Neural cell (in vitro differentiated cells): ENCODE measurements around the gene ATP2C1. TPM values are rescaled to one million over a fixed set of nuclear protein-coding genes. Genes with fewer than 3 reads are reported as not detected.

Source experiments
- H2AFZ ChIP-seq: fragments of 200-600, 300-800 bp; sonication (generic), shearing (Covaris generic); 2 replicates; pipeline ENCODE4 v1.6.0; 2014; ENCODE audit warnings: low read depth, mild to moderate bottlenecking, antibody characterized with exemption, low read length, moderate library complexity
- H3F3A ChIP-seq: fragments of 200-600 bp; shearing (Covaris generic); 2 replicates; pipeline ENCODE4 v1.6.1; 2016; ENCODE audit warnings: mild to moderate bottlenecking, moderate library complexity, mixed read lengths, antibody characterized with exemption, low read length; ENCODE audit not compliant: insufficient read depth, poor library complexity, severe bottlenecking
- H3K27ac ChIP-seq: fragments of 200-600, 300-800 bp; sonication (generic), shearing (Covaris generic); 2 replicates; pipeline ENCODE4 v1.5.1; 2014; ENCODE audit warnings: mild to moderate bottlenecking, low read length, moderate library complexity
- H3K27me3 ChIP-seq: fragments of 300-800, 200-600 bp; sonication (generic), shearing (Covaris generic); 2 replicates; pipeline ENCODE4 v1.6.0; 2014; ENCODE audit warnings: mild to moderate bottlenecking, low read depth, low read length, moderate library complexity; ENCODE audit not compliant: insufficient read depth
- H3K36me3 ChIP-seq: fragments of 300-800, 200-600 bp; sonication (generic), shearing (Covaris generic); 2 replicates; pipeline ENCODE4 v1.5.1; 2014; ENCODE audit warnings: mild to moderate bottlenecking, antibody characterized with exemption, low read length, moderate library complexity; ENCODE audit not compliant: insufficient read depth
- H3K4me2 ChIP-seq: fragments of 300-800, 200-600 bp; sonication (generic), shearing (Covaris generic); 2 replicates; pipeline ENCODE4 v1.6.0; 2014; ENCODE audit warnings: mild to moderate bottlenecking, low read length
- H3K4me3 ChIP-seq: fragments of 300-800, 200-600 bp; sonication (generic), shearing (Covaris generic); 2 replicates; pipeline ENCODE4 v1.5.1; 2014; ENCODE audit warnings: mild to moderate bottlenecking, low read length, moderate library complexity
- H3K79me2 ChIP-seq: fragments of 200-600 bp; shearing (Covaris generic); replicated peaks from 2 replicates; pipeline ENCODE4 v1.6.0; 2014; ENCODE audit warnings: mild to moderate bottlenecking, low read length, moderate library complexity; ENCODE audit not compliant: insufficient read depth
- H3K9ac ChIP-seq: fragments of 300-800, 200-600 bp; sonication (generic), shearing (Covaris generic); 2 replicates; pipeline ENCODE4 v1.6.1; 2016; ENCODE audit warnings: mild to moderate bottlenecking, low read length, mixed read lengths
- H3K9me2 ChIP-seq: fragments of 200-600 bp; shearing (Covaris generic); 2 replicates; pipeline ENCODE4 v1.6.1; 2016; ENCODE audit warnings: mild to moderate bottlenecking, low read length, mixed read lengths; ENCODE audit not compliant: insufficient read depth
- H3K9me3 ChIP-seq: fragments of 200-600, 300-800 bp; sonication (generic), shearing (Covaris generic); 2 replicates; pipeline ENCODE4 v1.6.1; 2016; ENCODE audit warnings: mild to moderate bottlenecking, mixed run types, low read length, moderate library complexity, mixed read lengths
- H4K20me1 ChIP-seq: fragments of 200-600 bp; shearing (Covaris generic); 2 replicates; pipeline ENCODE4 v1.6.1; 2016; ENCODE audit warnings: mild to moderate bottlenecking, mixed run types; ENCODE audit not compliant: insufficient read depth
- CTCF ChIP-seq: fragments of 450-650 bp; IDR thresholded peaks from 2 replicates; pipeline ENCODE4 v1.5.1; 2014; ENCODE audit warnings: antibody characterized with exemption, mild to moderate bottlenecking, moderate library complexity; ENCODE audit not compliant: poor library complexity, severe bottlenecking
- EP300 ChIP-seq: fragments of 450-650 bp; conservative IDR thresholded peaks from 2 replicates; pipeline ENCODE4 v1.6.1; 2014; ENCODE audit warnings: antibody characterized with exemption, mild to moderate bottlenecking, moderate library complexity; ENCODE audit not compliant: poor library complexity, severe bottlenecking
- EZH2 ChIP-seq: fragments of 200-600, 300-800 bp; shearing (Covaris generic), sonication (generic); IDR thresholded peaks from 2 replicates; pipeline ENCODE4 v1.6.1; 2014; ENCODE audit warnings: antibody characterized with exemption, low read length, borderline replicate concordance, mild to moderate bottlenecking; ENCODE audit not compliant: insufficient read depth, poor library complexity, severe bottlenecking
- MXI1 ChIP-seq: fragments of 450-650 bp; conservative IDR thresholded peaks from 2 replicates; pipeline ENCODE4 v1.6.1; 2014; ENCODE audit warnings: antibody characterized with exemption, mild to moderate bottlenecking; ENCODE audit not compliant: poor library complexity, severe bottlenecking
- POLR2AphosphoS5 ChIP-seq: IDR thresholded peaks from 2 replicates; pipeline ENCODE4 v1.6.1; 2012
- RAD21 ChIP-seq: fragments of 450-650 bp; conservative IDR thresholded peaks from 2 replicates; pipeline ENCODE4 v1.6.1; 2014; ENCODE audit warnings: antibody characterized with exemption, mild to moderate bottlenecking, moderate library complexity
- REST ChIP-seq: IDR thresholded peaks from 2 replicates; pipeline ENCODE4 v1.6.1; 2012; ENCODE audit warnings: borderline replicate concordance
- SMC3 ChIP-seq: fragments of 450-650 bp; conservative IDR thresholded peaks from 2 replicates; pipeline ENCODE4 v1.6.1; 2014; ENCODE audit warnings: antibody characterized with exemption, mild to moderate bottlenecking, moderate library complexity; ENCODE audit not compliant: poor library complexity
- TAF1 ChIP-seq: IDR thresholded peaks from 2 replicates; pipeline ENCODE4 v1.6.1; 2012; ENCODE audit warnings: low read depth
- polyA plus RNA-seq: library from polyadenylated mRNA; depleted of rRNA; stranded (reverse); fragments of >200 nt; gene quantifications from 2 replicates; pipeline ENCODE4 v1.2.3, GENCODE V29; 2014

ATP2C1 gene
- polyA plus RNA-seq, 1 donor from 2014 or later: 134 TPM

- no peaks in the 10 kb centered on the region for H4K20me1 ChIP-seq
- no peaks in the 10 kb centered on the region for H3K27me3 ChIP-seq
- H3K27ac ChIP-seq: no peak overlapping the region
- H3F3A ChIP-seq: no peaks in the 10 kb centered on the region
- peaks cover 25% of the 10 kb centered on the region for H3K36me3 ChIP-seq
- no peaks in the 10 kb centered on the region for H3K9me2 ChIP-seq
- H3K4me2 ChIP-seq: no peak overlapping the region
- no peak for TF ChIP-seq TAF1
- no peak for TF ChIP-seq EZH2
- TF ChIP-seq EP300: no peak
- TF ChIP-seq CTCF: no peak
- TF ChIP-seq REST: no peak
- TF ChIP-seq MXI1: no peak
- TF ChIP-seq SMC3: no peak
- TF ChIP-seq POLR2AphosphoS5: no peak
- no peak for TF ChIP-seq RAD21
- H3K4me3 ChIP-seq: no peak overlapping the region
- no peaks in the 10 kb centered on the region for H3K9me3 ChIP-seq
- no peak overlapping the region for H3K9ac ChIP-seq
- no peak overlapping the region for H2AFZ ChIP-seq
- no peaks in the 10 kb centered on the region for H3K79me2 ChIP-seq
Measured at GRCh38 chr3:130948929-130949328, 55.0 kb downstream of the ATP2C1 start.

- Histone ChIP-seq H3K4me3 (no peak overlapping the region), H3K9ac (no peak overlapping the region), H3K4me2 (no peak overlapping the region), H3K79me2 (no peaks in the 10 kb centered on the region), H3K9me3 (no peaks in the 10 kb centered on the region), H3K27me3 (no peaks in the 10 kb centered on the region), H4K20me1 (no peaks in the 10 kb centered on the region), H3F3A (no peaks in the 10 kb centered on the region), H2AFZ (no peak overlapping the region), H3K9me2 (no peaks in the 10 kb centered on the region), H3K27ac (no peak overlapping the region), H3K36me3 (peaks cover 25% of the 10 kb centered on the region)
- no peak for TF ChIP-seq POLR2AphosphoS5
- no peak for TF ChIP-seq CTCF
- TF ChIP-seq SMC3: no peak
- no peak for TF ChIP-seq EZH2
- TF ChIP-seq REST: no peak
- TF ChIP-seq EP300: no peak
- TF ChIP-seq TAF1: no peak
- no peak for TF ChIP-seq RAD21
- no peak for TF ChIP-seq MXI1
Measured at GRCh38 chr3:130950124-130950523, 56.2 kb downstream of the ATP2C1 start.
